A549 (cell line): ENCODE data around the gene NTNG2. TPM values are rescaled to one million over a fixed set of nuclear protein-coding genes. Genes with fewer than 3 reads are reported as not detected.

Experiments
- ATAC-seq, 2 experiments: fragments of 200-7000 bp in 1 of 2; fragments of >200 bp in 1 of 2; cut with Nextera tagmentation in 1 of 2; cut with Tn5 transposase in 1 of 2; 3 replicates each; pipeline versions ENCODE4 v1.8.0 to v1.9.1; 2018 to 2020; ENCODE audit warnings: mild to moderate bottlenecking in 1 of 2, moderate library complexity in 1 of 2
- CTCF ChIA-PET: fragments of 300-600 bp; sonication (Branson Sonifier 250); formaldehyde crosslinking; extraction: SDS; loops from one replicate; lab custom pipeline; 2021; ENCODE audit warnings: antibody characterized with exemption, inconsistent platforms; lab: Yijun Ruan, JAX
- POLR2A ChIA-PET: fragments of 350-600 bp; formaldehyde crosslinking; extraction: SDS; loops from one replicate; lab custom pipeline; 2021; ENCODE audit warnings: antibody characterized with exemption, inconsistent platforms; lab: Yijun Ruan, JAX
- DNase-seq, 2 experiments: peaks; one replicate each; pipeline versions ENCODE4 v3.0.0 to v3.0.0-alpha.2; 2011 to 2016; ENCODE audit warnings: low read depth in 1 of 2, low spot score in 1 of 2
- FAIRE-seq: peaks from 2 replicates; lab custom pipeline; 2011; peaks lifted over from hg19 to GRCh38; lab: Jason Lieb, UNC
- H3K27ac ChIP-seq, 2 experiments: fragments of >200 bp; sonication (Bioruptor Twin); formaldehyde crosslinking; 3 replicates each; pipeline ENCODE4 v1.5.1; 2016 to 2017
- H3K4me1 ChIP-seq: fragments of >200 bp; sonication (Bioruptor Twin); formaldehyde crosslinking; 3 replicates; pipeline ENCODE4 v1.6.1; 2016
- H3K4me2 ChIP-seq: fragments of >200 bp; sonication (Bioruptor Twin); formaldehyde crosslinking; 3 replicates; pipeline ENCODE4 v1.6.1; 2016
- H3K4me3 ChIP-seq: fragments of >200 bp; sonication (Bioruptor Twin); formaldehyde crosslinking; 3 replicates; pipeline ENCODE4 v1.5.1; 2016
- H3K9me3 ChIP-seq: fragments of >200 bp; sonication (Bioruptor Twin); formaldehyde crosslinking; 3 replicates; pipeline ENCODE4 v1.6.1; 2016
- ATOH8 ChIP-seq: fragments of 250-450 bp; sonication (Bioruptor Pico); IDR thresholded peaks from 2 replicates; pipeline ENCODE4 v1.5.0; 2020; ENCODE audit warnings: low read depth, mild to moderate bottlenecking, moderate library complexity
- BHLHE40 ChIP-seq: IDR thresholded peaks from 2 replicates; pipeline ENCODE4 v1.6.1; 2012; ENCODE audit warnings: low read depth, low read length, inconsistent platforms
- EHMT2 ChIP-seq: fragments of 200-600 bp; sonication (generic); IDR thresholded peaks from 2 replicates; pipeline ENCODE4 v1.6.1; 2016; ENCODE audit warnings: antibody characterized with exemption, low read depth, mild to moderate bottlenecking, moderate library complexity
- FOXS1 ChIP-seq: fragments of 250-450 bp; sonication (Bioruptor Pico); IDR thresholded peaks from 2 replicates; pipeline ENCODE4 v1.5.0; 2020; ENCODE audit warnings: mild to moderate bottlenecking, moderate library complexity
- HES2 ChIP-seq: fragments of >200 bp; sonication (Bioruptor Twin); formaldehyde crosslinking; IDR thresholded peaks from 2 replicates; pipeline ENCODE4 v1.6.1; 2016
- HEYL ChIP-seq: fragments of 250-450 bp; sonication (Bioruptor Pico); IDR thresholded peaks from 2 replicates; pipeline ENCODE4 v1.8.0; 2021; ENCODE audit warnings: mild to moderate bottlenecking, moderate library complexity
- HOXB13 ChIP-seq: fragments of 250-450 bp; sonication (Bioruptor Pico); IDR thresholded peaks from 2 replicates; pipeline ENCODE4 v1.5.0; 2020; ENCODE audit warnings: low read depth, mild to moderate bottlenecking, moderate library complexity
- HOXB5 ChIP-seq: fragments of 250-450 bp; sonication (Bioruptor Pico); IDR thresholded peaks from 2 replicates; pipeline ENCODE4 v1.5.0; 2020; ENCODE audit warnings: mild to moderate bottlenecking, moderate library complexity
- JUN ChIP-seq, 2 experiments: fragments of >200 bp; sonication (Bioruptor Twin); formaldehyde crosslinking; IDR thresholded peaks; 2 replicates in 1 of 2; 3 replicates in 1 of 2; pipeline ENCODE4 v1.6.1; 2016 to 2017
- MYC ChIP-seq: IDR thresholded peaks from 2 replicates; pipeline ENCODE4 v1.6.1; 2012; ENCODE audit warnings: mild to moderate bottlenecking, inconsistent platforms, low read length, improper control_type of control experiment, borderline replicate concordance
- REST ChIP-seq: fragments of 200-600 bp; sonication (generic); IDR thresholded peaks from 2 replicates; pipeline ENCODE4 v1.6.1; 2016; ENCODE audit warnings: antibody characterized with exemption, mild to moderate bottlenecking, moderate library complexity
- RFX5 ChIP-seq: fragments of 450-650 bp; IDR thresholded peaks from 2 replicates; pipeline ENCODE4 v1.7.1; 2014; ENCODE audit warnings: antibody characterized with exemption, mild to moderate bottlenecking, moderate library complexity
- SREBF2 ChIP-seq: fragments of 450-650 bp; IDR thresholded peaks from 2 replicates; pipeline ENCODE4 v1.6.1; 2014; ENCODE audit warnings: mild to moderate bottlenecking, moderate library complexity
- USF2 ChIP-seq: fragments of 450-650 bp; IDR thresholded peaks from 2 replicates; pipeline ENCODE4 v1.6.1; 2014; ENCODE audit warnings: antibody characterized with exemption
- ZC3H11A ChIP-seq: fragments of 450-650 bp; IDR thresholded peaks from 2 replicates; pipeline ENCODE4 v1.6.1; 2014; ENCODE audit warnings: antibody characterized with exemption, mild to moderate bottlenecking
- ZSCAN20 ChIP-seq: fragments of 250-450 bp; sonication (Bioruptor Pico); IDR thresholded peaks from 2 replicates; pipeline ENCODE4 v1.8.0; 2022; ENCODE audit warnings: mild to moderate bottlenecking, moderate library complexity
- WGBS: methylation state at CpG from one replicate; pipeline ENCODE4 v1.1.6; 2017; ENCODE audit errors: missing lambda C conversion rate; 5-methylcytosine and 5-hydroxymethylcytosine counted together
- polyA minus RNA-seq: library from RNA; depleted of rRNA, polyadenylated mRNA; stranded (reverse); fragments of >200 nt; gene quantifications from 2 replicates; pipeline ENCODE4 v1.2.3, GENCODE V29; 2011; rRNA and poly(A)+ RNA removed
- polyA plus RNA-seq, 4 experiments: library from polyadenylated mRNA; depleted of rRNA in 3 of 4; stranded (reverse); fragments of >200 nt; fragmentation: RNase III in 1 of 4; extraction: RNeasy Plus Mini Kit Qiagen cat#74134 plus additional on column Dnase treatment in 1 of 4; gene quantifications; 2 replicates in 3 of 4; 3 replicates in 1 of 4; pipeline ENCODE4 v1.2.3, GENCODE V29; 2011 to 2017

NTNG2 gene
- polyA plus RNA-seq (2011; rRNA removed) (1.0 and 1.4 TPM in 2 replicates), polyA plus RNA-seq (2017; fragmentation: RNase III; extraction: RNeasy Plus Mini Kit Qiagen cat#74134 plus additional on column Dnase treatment) (0.46 to 1.1 TPM (median 0.52 TPM) in 3 replicates), polyA minus RNA-seq (0.87 and 1.4 TPM in 2 replicates)
- polyA plus RNA-seq (2012; cell fraction: cytosol; rRNA removed) = 0.50 and 1.6 TPM in 2 replicates
- 1.8 and 4.2 TPM in 2 replicates for polyA plus RNA-seq (2012; cell fraction: nucleus; rRNA removed)

GRCh38 chr9:132161743-132162184 is at the start of gene NTNG2:
TSS of gene NTNG2 (plus strand) at chr9:132162058. CDS start at chr9:132166832, 4,774 bp downstream.
- 0 out of 6 replicates have a peak, but pooled peaks of 1 of the 2 experiments have one; percentile 9 for ATAC-seq

GRCh38 chr9:132114102-132114707 is 47.7 kb upstream of the NTNG2 start:
- TF ChIP-seq JUN (IDR thresholded peaks at IDR 0.05) = no peak
- TF ChIP-seq REST = peak; percentile 98
- peak; percentile 73; the same call in 1 of the 2 replicates for TF ChIP-seq FOXS1 (CRISPR knock-in tag)
- no peak for TF ChIP-seq RFX5
- TF ChIP-seq HOXB5 = 0 out of 2 replicates have a peak, but pooled peaks have one; percentile 34
- TF ChIP-seq HOXB13 = 0 out of 2 replicates have a peak, but pooled peaks have one; percentile 40
- TF ChIP-seq ATOH8 (CRISPR knock-in tag) = peak; percentile 50; the same call in 1 of the 2 replicates
- TF ChIP-seq EHMT2 = peak; percentile 93
- no peak for TF ChIP-seq BHLHE40
- peak; percentile 53; the same call in 1 of the 2 replicates for TF ChIP-seq ZSCAN20 (CRISPR knock-in tag)
- TF ChIP-seq, all 56 proteins: peak for 7
- DNase-seq (peak; percentile 53 to 59), ATAC-seq (peak; percentile 91 to 95), FAIRE-seq (no peak)
- Histone ChIP-seq H3K4me3 (no peak overlapping the region), H3K27ac (no peak overlapping the region), H3K4me2 (peak overlapping the region; percentile 20; the same call in 1 of the 3 replicates), H3K9me3 (0 out of 3 replicates have a peak, but pooled peaks cover 2% of the 10 kb centered on the region), H3K4me1 (no peaks in the 10 kb centered on the region)
- CTCF ChIA-PET = interaction anchor here (0.5 to 1.5 kb wide), 7 partner anchors 11 to 138 kb away, joined by 3 to 5 read pairs (median 3); no protein-coding TSS in a partner anchor
- POLR2A ChIA-PET = no interaction called here
- 32% methylated on average over 18 of the region's 18 CpGs for WGBS

More at GRCh38 chr9:132161743-132162184, at the start of gene NTNG2:
- H3K4me2 ChIP-seq = peak within 1 kb of the TSS; percentile 99
- ChIA-PET CTCF (interaction anchor here (1.3 to 11.1 kb wide), 3 partner anchors 10 to 75 kb away, joined by 6 to 197 read pairs (median 9); no protein-coding TSS in a partner anchor), POLR2A (no interaction called here)
- WGBS = 2% methylated on average over 14 of the region's 67 CpGs
- no peak for TF ChIP-seq SREBF2
- TF ChIP-seq ZC3H11A = no peak
- no peak for TF ChIP-seq USF2
- TF ChIP-seq MYC = no peak
- TF ChIP-seq JUN (IDR thresholded peaks at IDR 0.05) = no peak
- no peak for TF ChIP-seq HES2
- no peak for TF ChIP-seq ATOH8 (CRISPR knock-in tag)
- TF ChIP-seq HEYL (CRISPR knock-in tag) = no peak
- H3K27ac ChIP-seq = peak within 1 kb of the TSS; percentile 75 to 89
- no peaks in the 10 kb centered on the region for H3K9me3 ChIP-seq
- no peak for FAIRE-seq
- no peak for DNase-seq
- H3K4me1 ChIP-seq = peaks cover 24% of the 10 kb centered on the region
- H3K4me3 ChIP-seq = peak within 1 kb of the TSS; percentile 95
